Stimulated activated CD4-positive, alpha-beta T cell treated with anti-CD3 and anti-CD28 coated beads, Interleukin-12 subunit alpha, Interleukin-12 subunit beta, amount 100 ng/mL, for 4 hours (primary cell): ENCODE data around the gene SUSD3.

ENCODE experiments used
- DNase-seq: peaks from one replicate; pipeline ENCODE4 v3.0.0-alpha.2; 2020

SUSD3 gene

DNA sequence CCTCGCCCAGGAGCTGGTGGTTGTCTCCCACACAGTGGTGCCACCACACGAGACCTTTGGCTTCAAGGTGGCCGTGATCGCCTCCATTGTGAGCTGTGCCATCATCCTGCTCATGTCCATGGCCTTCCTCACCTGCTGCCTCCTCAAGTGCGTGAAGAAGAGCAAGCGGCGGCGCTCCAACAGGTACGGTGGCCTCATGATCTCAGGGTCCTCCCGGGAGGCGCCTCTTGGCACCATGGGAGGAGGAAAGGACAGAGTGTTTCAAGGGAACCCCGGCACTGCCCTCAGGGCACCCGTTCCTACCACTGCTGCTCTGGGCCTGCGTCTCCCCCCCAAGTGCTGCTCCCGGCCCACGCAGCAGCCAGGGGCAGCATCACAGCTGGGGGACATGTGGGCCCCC is 19.3 kb downstream of the SUSD3 start:
- DNase-seq, result no peak

DNA sequence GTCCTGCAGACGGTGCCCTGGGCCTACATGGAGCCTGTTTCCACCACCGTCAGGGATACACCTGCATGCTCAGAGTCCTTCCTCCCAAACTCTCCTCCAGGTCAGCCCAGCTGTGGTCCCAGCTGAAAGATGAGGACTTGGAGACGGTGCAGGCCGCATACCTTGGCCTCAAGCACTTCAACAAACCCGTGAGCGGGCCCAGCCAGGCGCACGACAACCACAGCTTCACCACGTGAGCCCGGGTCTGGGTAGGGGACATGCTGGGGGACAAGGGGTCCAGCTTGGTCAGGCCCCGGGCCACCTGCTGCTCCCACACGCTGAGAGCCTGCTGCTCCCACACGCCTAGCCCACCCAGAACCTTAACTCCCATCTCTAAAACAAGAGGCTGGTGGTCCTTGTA is 20.9 kb downstream of the SUSD3 start:
- no peak for DNase-seq

DNA sequence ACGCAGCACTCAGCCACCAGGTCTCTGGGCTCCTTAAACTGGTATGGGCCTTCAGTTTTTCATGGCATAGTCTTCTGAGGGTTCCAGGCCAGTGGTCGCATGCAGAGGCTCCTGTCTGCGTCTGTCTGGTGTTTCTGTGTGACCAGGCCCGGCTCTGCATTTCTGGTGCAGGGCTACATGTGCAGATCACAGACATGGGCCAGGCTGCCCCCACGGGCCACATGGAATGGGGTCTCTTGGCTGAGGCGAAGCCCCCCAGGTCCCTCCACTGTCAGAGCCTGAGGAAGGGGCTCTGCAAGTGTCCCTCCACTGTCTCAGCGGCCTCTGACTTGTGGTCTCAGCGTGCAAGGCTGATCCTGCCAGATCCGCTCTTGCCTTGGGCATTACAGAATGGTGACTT is 21.9 kb downstream of the SUSD3 start:
- no peak for DNase-seq

DNA sequence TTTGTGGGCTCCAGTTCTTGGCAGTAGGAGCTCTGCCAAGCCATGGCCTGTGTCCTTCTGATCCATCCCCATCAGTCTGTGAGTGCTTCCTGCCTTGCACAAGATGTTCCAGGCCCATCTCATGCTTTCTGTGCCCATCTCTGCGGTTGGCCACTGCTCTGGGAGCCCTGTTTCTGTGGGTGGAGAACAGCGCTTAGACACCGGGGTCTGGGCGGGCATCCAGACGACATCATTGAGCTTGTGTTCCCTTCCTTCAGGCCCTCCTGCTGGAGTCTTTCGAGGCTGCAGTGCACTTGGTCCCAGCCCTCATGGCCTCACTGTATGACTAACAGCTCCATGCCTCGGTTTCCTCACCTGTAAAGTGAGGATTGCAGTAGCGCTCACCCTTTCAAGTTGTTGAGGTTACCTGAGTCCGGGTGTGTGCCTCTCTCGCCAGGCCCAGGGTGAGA is 22.6 kb downstream of the SUSD3 start:
- no peak for DNase-seq

DNA sequence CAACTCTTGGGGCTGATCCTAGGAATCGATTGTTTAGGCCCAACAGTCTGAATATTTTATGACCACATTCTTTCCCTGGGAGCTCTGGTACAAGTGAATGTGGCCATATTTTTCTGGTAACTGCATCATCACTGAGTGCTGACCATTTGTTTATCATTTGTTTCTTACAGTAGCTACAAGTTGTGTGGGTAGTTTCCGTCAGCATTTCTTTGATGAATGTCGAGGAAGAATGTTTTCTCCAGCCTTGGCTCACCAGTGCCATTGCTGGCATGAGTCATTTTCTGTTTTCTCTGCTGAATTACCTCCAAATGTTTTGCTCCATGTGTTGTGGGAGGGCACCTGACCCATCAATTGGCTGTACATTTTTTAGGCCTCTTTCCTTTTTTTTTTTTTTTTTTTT is 23.4 kb downstream of the SUSD3 start:
- no peak for DNase-seq

DNA sequence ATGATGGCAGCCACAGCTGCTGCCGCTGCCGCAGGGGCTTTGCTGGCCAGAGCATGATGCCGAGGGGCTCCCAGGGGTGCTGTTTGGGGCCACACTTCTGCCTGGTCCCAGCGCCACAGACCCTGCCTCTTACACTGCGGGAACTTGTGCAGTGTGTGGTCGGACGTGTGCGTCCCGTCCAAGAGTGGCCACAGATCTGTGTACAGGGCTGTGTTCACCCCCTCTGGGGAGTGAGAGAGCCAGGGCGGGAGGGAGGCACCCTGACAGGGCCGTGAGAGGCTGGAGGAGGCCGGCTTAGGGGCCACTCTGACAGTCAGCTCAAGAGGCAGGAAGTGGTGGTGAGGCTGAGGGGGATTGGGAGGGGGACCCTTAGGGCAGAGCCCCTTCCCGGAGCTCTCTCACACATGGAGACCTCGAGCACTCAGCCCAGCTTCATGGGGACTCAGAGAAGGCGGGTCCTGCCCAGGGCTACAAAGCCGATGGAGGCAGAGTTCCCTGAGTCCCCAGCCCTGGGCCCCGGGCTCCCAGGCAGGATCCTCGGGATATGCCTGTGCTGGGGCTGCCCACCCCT is 24.4 kb downstream of the SUSD3 start:
- DNase-seq, result no peak

DNA sequence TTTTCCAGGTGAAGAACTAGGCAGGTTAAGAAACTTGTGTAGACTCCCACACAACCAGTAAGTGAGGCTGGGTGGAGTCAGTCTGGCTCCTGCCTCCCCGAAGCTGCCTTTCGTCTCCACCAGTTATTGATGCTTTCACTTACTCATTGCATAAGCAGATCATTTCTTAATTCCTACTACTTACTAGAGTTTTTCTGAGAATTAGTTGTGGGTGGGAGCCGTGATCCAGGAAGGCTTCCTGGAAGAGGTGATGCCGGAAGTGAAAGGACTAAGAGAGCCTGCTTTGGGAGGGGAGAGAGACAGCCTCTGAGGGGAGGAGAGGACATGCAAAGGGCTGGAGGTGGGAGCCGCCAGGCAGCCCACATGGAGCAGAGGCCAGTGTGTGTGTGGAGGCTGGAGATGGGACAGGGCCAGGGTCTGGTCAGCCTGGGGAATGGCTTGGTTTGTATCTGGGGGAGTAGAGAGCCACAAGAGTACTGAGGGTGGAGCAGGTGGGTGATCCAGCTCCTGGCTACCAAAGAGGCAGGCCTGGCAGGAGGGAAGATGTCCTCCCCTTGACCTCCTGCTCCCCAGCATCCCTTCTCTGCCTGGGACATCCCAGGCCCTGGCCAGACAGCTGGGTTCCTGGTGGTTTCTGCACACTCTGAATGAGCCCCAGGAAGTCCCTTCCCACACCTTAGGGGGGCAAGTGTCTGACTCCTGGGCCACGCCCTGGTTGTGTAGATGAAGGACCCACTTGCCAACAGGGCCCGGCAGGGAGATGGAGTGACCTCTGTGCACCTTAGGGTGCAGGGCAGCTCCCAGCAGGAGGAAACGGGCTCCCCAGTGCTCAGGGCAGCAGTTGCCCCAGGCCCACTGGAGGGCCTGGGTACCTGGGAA is 25.3 kb downstream of the SUSD3 start:
- no peak for DNase-seq

DNA sequence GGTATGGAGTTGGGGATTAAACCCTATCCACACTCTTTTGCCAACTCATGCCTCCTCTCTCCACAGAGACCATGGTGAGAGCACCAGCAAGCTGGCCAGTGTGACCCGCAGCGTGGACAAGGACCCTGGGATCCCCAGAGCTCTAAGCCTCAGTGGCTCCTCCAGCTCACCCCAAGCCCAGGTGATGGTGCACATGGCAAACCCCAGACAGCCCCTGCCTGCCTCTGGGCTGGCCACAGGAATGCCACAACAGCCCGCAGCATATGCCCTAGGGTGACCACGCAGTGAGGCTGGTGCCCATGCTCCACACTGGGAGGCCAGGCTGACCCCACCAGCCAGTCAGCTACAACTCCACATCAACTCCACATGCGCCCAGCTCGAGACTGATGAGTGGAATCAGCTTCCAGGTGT is 26.0 kb downstream of the SUSD3 start:
- DNase-seq, result no peak

DNA sequence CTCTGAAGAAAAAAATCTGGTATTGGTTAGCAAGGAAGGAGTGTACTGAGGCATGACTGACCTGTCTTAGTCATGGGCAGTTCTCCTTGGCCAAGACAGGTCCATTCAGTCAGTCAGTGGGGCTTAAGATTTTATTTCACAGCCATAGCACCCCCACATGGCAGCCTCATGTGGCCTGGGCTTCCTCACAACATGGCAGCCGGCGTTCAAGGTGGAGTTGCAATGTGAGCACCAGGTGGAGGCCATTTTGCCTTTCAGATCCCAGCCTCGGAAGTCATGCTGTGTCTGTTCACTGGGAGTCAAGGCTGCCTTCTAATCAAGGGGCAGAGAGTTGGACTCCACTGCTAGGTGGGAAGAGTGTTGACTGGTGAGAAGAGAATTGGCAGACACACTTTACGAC is 27.2 kb downstream of the SUSD3 start:
- no peak for DNase-seq

DNA sequence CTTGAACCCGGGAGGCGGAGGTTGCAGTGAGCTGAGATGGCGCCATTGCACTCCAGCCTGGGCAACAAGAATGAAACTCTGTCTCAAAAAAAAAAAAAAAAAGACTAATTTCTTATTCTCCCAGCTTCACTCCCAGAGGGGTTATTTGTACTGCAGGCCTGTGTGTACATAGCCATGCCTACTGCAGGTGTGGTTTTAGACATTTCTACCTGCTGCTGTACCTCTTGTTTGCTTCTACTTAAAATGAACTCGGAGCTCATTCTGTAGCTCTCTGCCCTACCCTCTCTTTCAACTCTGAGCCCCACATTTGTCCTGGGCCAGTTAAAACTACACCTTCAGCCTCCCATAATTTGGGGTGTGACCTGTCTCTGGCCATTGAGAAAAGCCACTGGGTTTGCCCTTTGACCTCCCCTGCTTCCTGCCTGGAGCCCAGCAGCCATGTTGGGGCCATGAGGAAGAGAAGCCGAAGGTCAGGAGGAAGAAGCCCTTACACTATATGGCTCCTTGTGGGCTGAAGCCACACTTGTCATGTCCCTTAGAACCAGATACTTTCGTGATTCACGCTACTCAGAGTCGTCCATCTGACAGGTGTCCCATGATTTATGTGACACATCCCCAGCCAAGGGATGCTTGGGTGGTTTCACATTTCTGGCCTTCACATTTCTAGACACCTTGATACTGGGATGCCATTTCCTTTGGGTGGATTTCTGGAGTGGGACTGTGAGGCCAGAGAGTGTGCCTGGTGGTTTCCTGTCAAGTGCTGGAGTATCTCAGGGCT is 28.1 kb downstream of the SUSD3 start:
- no peak for DNase-seq

DNA sequence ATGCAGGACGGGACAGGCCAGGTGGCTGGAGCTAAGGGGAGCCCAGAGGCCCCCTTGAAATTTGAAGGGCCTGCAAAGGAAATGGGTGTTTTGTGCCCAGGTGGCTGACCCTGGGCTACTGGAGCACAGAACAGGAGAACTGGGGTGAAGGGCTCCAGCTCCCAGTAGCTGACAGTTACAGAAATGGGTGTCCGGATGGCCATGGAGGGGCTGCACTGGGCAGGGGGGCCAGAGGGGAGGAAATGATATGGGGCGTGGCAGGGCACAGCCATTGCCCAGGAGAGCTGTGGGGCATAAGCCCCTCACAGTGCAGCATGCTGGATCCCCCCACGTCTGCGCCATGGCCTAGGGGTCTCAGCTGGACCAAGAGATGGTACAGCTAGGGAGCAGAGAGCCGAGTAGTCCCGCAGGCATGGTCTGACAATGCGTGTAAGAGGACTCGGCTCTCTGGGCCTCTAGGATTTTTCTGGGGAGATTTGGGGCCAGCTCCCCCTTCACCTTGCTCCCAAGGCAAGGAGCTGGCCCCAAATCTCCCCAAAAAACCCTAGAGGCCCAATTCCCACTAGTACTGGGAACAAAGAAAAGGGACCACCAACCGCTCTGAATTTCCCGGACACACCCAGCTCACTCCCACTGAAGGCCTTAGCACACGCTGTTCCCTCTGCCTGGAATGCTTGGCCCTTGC is 29.6 kb downstream of the SUSD3 start:
- no peak for DNase-seq

DNA sequence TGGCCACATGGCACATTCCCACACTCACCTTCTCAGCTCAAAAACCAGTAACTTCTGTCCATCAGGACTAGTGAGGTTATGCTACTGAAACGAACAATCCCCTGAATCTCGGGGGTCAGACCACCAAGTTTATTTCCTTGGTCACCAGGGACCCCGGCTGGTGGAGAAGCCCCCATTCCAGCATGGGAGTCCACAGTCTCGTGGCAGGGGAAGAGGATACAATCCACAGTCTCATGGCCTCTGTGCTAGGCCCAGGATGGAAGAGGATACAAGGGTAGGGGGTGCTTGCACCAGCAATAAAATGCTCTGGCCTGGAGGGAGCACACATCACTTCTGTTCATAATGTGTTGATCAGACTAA is 30.1 kb downstream of the SUSD3 start:
- DNase-seq, result no peak

DNA sequence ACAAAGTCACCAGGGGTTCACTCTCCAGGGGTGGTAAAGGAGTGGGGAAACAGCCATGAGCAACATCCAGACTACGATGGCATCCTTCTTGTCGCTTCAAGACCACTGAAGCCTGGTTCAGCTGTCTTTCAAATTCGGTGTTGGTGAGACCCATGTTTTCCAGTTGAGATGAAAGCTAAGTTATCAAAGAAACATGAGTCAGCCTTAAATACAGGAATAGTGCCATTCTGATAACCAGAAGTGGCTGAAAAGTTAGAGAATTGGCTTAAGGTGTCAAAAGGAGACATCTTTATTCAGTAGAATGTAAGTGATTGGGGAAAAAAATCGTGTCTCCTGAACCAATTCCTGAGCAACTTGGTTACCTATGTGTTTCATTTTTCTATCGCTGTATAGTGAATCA is 30.5 kb downstream of the SUSD3 start:
- DNase-seq, result no peak

DNA sequence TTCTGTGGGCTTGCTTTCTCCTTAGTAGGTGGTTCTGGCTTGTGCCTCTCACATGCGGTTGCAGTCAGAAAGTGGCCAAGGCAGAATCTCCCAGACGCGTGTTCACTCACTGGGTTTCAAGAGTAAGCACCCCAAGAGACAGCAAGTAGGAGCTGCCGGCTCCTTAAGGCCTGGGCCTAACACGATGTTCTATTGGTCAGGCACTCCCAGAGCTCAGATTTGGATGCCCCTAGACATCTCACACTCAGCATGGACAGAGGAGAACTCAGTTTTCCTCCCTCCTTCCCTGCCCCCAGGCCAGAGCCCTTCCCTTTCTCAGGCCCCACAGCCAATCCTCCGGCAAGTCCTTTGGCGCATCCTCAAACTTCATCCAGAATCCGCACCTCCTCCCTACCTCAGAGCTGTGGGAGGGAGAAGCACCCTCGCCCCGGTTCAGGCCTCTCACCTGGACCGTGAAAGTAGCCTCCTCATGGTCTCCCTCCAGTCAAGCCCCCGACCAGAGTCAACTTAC is 31.0 kb downstream of the SUSD3 start:
- DNase-seq, result no peak

DNA sequence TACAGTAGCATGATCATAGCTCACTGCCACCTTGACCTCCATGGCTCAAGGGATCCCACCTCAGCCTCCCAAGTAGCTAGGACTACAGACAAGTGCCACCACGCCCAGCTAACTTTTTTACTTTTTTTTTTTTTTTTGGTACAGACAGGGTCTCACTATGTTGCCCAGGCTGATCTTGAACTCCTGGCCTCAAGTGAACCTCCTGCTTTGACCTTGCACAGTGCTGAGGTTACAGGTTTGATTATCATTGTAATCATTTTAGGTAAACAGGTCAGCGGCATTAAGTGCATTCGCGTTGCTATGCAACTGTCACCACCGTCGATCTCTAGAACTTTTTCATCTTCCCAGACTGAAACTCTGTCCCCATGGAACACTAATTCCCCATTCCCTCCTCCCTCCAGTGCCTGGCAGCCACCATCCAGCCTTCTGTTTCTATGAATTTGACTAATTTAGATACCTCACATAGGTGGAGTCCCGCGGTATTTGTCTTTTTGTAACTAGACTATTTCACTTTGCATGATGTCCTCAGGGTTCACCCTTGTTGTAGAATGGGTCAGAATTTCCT is 31.7 kb downstream of the SUSD3 start:
- no peak for DNase-seq

DNA sequence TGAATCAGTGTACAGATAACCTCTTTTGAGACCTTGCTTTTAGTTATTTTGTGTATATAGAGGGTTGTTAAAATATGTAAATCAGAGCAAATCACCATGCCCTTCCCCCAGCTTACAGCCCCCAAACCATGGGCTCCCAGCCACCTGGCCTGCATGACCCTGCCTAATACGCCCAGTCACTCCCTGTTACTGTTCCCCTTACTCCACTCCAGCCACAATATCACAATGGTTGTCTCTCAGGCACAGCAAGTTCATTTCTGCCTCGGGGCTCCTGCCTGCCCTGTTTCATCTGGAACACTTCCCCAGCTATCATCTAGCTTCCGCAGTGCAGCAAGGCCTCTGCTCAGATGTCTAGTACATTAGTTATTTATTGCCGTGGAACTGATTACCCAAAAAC is 32.6 kb downstream of the SUSD3 start:
- no peak for DNase-seq

DNA sequence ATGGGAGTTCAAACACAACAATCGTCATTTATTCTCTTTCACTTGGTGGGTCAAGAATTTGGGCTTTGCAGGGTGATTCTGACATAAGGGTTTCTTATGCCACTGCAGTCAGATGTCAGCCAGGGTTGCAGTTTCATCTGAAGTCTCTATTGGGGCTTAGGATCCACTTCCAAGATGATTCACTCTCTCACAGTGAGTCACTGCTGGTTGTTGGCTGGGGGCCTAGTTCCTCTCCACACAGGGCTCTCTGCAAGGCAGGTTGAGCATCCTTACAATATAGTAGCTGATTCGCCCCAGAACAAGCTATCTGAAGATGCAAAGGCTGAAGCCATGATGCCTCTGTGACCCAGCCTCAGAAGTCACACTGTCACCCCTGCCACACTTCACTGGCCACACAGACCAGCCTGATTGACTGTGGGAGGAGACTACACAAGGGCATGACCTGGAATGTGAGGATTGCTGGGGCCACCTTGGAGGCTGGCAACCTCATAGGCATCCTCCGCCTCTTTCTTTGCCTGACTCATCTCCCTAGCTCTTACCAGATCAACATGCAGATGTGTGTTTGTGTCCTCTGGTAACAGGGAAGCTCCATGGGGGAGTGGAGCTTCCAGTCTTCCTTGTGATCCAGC is 33.1 kb downstream of the SUSD3 start:
- peak; percentile 51 for DNase-seq

DNA sequence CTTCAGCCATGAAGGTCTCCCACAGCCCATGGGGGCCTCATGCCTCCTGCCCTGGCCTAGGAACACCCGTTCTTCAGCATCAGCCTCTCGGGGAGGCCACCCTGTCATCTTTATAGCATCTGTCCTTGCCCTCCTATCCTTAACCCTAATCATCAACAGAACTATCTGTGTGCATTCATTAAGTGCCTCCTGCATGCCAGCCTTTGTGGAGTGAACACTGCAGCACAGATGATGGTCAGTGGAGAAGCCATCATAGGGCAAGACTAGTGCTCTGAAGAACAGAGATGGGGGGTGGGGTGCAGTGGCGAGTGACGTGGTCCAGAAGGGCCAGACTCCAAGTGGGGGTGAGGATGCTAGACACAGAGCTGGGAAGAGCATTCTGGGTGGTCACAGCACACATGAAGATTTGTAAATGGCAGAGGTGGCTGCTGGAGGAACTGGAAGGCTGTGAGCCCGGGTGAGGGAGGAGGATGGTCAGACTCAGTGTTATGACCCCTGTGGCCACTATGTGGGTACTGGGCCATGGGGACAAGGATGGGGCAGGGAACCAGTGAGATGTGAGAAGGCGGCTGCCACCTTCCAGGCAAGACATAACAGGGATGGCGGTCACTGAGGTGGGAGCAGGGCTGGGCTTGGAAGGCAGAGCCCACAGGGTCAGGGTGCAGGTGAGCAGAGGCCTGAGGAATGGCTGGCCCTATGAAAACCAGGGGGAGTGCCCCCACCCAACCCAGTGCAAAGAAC is 33.9 kb downstream of the SUSD3 start:
- DNase-seq, result no peak

DNA sequence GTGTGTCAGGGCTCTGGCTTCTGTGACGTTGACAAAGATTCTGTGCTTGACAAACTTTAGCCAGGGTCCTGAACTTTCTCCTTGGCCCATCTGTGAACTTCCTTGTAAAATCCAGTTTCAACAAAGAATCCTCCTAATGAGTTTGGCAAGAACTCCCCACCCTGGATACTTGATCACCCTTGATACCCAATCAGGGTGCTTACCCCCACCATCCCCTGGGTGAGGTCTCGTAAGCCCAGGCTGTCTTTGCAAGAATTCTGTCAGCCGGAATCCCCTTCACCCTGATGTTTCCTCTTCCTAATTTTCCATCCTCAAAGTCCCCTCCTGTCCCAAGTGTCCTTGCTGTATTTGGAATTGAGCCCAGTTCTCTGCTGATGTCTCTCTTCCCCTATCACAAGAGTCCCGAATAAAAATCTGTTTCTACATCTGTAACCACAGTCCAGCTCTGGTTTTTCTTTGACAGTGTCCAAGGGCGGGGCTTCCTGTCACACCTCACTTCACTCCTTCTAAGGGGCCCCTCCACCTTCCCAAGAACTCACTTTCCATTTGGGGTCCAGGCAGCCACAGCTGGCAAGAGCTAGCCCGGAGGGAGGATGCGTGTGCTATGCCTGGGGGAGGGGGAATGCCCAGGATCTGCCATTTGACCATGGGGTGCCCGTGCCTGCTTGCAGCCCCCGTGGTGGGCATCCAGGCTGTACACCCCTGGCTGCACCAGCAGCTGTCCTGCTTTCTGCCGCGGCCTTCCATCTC is 34.8 kb downstream of the SUSD3 start:
- DNase-seq, result no peak

DNA sequence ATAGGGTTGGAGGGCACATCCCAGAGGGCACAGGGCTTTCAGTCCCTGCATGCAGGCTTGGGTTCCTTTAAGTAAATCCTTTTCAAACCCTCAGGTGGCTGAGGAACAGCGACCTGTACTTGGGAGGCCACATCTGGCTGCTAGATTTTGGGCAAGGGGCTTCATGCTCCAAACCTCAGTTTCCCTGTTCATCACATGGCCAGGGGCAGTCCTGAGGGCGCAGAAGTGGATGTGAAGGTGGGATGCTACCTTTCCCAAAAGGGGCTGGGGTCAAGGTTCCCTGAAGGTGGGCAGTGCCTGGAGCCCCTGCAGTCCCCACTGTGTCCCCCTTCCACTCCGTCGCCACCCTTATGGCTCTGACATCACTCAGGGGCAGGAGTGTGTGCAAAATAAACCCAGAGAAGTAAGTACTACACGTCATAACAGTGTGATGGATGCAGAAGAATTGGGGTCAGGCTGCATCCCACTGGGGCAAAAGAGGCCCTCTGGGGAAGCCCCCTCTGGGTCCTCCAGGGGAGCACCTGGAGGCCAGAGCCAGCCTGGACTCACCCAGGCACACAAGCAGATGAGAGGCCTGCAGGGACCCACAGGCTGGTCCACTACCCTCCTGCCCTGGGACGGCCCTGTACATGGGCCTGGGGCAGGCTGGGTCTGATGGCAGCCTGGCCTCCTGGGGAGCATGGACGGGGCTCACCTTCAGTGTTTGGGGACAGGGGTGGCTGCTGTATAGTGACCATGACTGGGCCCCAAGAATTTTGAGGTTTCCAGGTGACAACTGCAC is 35.6 kb downstream of the SUSD3 start:
- DNase-seq, result no peak
